HEK293 (cell line): ENCODE results near the gene BRD3.

ENCODE experiments used
- CTCF ChIA-PET: fragments of 350-600 bp; formaldehyde crosslinking; extraction: SDS; loops from one replicate; lab custom pipeline; 2021; ENCODE audit warnings: antibody characterized with exemption; lab: Yijun Ruan, JAX
- POLR2A ChIA-PET: fragments of 300-600 bp; formaldehyde crosslinking; extraction: SDS; loops from one replicate; lab custom pipeline; 2020; ENCODE audit warnings: antibody characterized with exemption, inconsistent platforms; lab: Yijun Ruan, JAX
- H3K27ac ChIP-seq: fragments of 200-500 bp; sonication (Bioruptor generic); 2 replicates; pipeline ENCODE4 v1.5.1; 2014; ENCODE audit warnings: low read depth, low read length, control low read depth, inconsistent platforms; ENCODE audit errors: extremely low read depth
- H3K36me3 ChIP-seq, 2 experiments: fragments of 200-500 bp in 1 of 2; sonication (Bioruptor generic) in 1 of 2; 1 replicate in 1 of 2; 2 replicates in 1 of 2; pipeline ENCODE4 v1.5.1; 2014 to 2017; ENCODE audit warnings: inconsistent platforms in 2 of 2, low read length in 2 of 2; ENCODE audit not compliant: control insufficient read depth in 2 of 2, insufficient read depth in 1 of 2
- H3K4me1 ChIP-seq: fragments of 200-500 bp; sonication (Bioruptor generic); 2 replicates; pipeline ENCODE4 v1.5.1; 2014; ENCODE audit warnings: mild to moderate bottlenecking, low read length, inconsistent platforms; ENCODE audit not compliant: control insufficient read depth, insufficient read depth
- H3K4me3 ChIP-seq: 2 replicates; pipeline ENCODE4 v1.5.1; 2011; ENCODE audit warnings: low read depth, mild to moderate bottlenecking, control low read depth, low read length, moderate library complexity
- H3K9me3 ChIP-seq: fragments of 200-500 bp; sonication (Bioruptor generic); 2 replicates; pipeline ENCODE4 v1.5.1; 2014; ENCODE audit warnings: low read depth, low read length, inconsistent platforms; ENCODE audit not compliant: control insufficient read depth, insufficient read depth
- HIC1 ChIP-seq: fragments of 450-650 bp; formaldehyde crosslinking; IDR thresholded peaks from 2 replicates; pipeline ENCODE4 v1.5.1; 2016; ENCODE audit warnings: missing biosample characterization, missing genetic modification characterization
- PRDM6 ChIP-seq: fragments of 450-650 bp; formaldehyde crosslinking; IDR thresholded peaks from 2 replicates; pipeline ENCODE4 v1.5.1; 2017; ENCODE audit warnings: missing biosample characterization, missing genetic modification characterization
- SP2 ChIP-seq: fragments of 450-650 bp; formaldehyde crosslinking; IDR thresholded peaks from 2 replicates; pipeline ENCODE4 v1.5.1; 2016; ENCODE audit warnings: missing biosample characterization, missing genetic modification characterization
- ZBTB10 ChIP-seq: fragments of 450-650 bp; formaldehyde crosslinking; IDR thresholded peaks from 2 replicates; pipeline ENCODE4 v1.5.1; 2016; ENCODE audit warnings: missing biosample characterization, missing genetic modification characterization
- ZFP69B ChIP-seq: fragments of 450-650 bp; formaldehyde crosslinking; IDR thresholded peaks from 2 replicates; pipeline ENCODE4 v1.5.1; 2016; ENCODE audit warnings: missing biosample characterization, missing genetic modification characterization
- ZNF132 ChIP-seq: fragments of 450-650 bp; formaldehyde crosslinking; IDR thresholded peaks from 2 replicates; pipeline ENCODE4 v1.5.1; 2017; ENCODE audit warnings: missing biosample characterization, missing genetic modification characterization, borderline replicate concordance
- ZNF138 ChIP-seq: fragments of 450-650 bp; formaldehyde crosslinking; IDR thresholded peaks from 2 replicates; pipeline ENCODE4 v1.5.1; 2016; ENCODE audit warnings: missing biosample characterization, missing genetic modification characterization, borderline replicate concordance
- ZNF202 ChIP-seq: fragments of 450-650 bp; formaldehyde crosslinking; IDR thresholded peaks from 2 replicates; pipeline ENCODE4 v1.5.1; 2016; ENCODE audit warnings: missing biosample characterization, missing genetic modification characterization, borderline replicate concordance
- ZNF239 ChIP-seq: fragments of 450-650 bp; formaldehyde crosslinking; IDR thresholded peaks from 2 replicates; pipeline ENCODE4 v1.5.1; 2016; ENCODE audit warnings: missing biosample characterization, missing genetic modification characterization
- ZNF280C ChIP-seq: fragments of 450-650 bp; formaldehyde crosslinking; IDR thresholded peaks from 2 replicates; pipeline ENCODE4 v1.5.1; 2016; ENCODE audit warnings: missing biosample characterization, missing genetic modification characterization
- ZNF350 ChIP-seq: fragments of 450-650 bp; formaldehyde crosslinking; IDR thresholded peaks from 2 replicates; pipeline ENCODE4 v1.5.0; 2017; ENCODE audit warnings: missing biosample characterization, mild to moderate bottlenecking, missing genetic modification characterization
- ZNF354C ChIP-seq: fragments of 450-650 bp; formaldehyde crosslinking; IDR thresholded peaks from 2 replicates; pipeline ENCODE4 v1.5.1; 2016; ENCODE audit warnings: missing biosample characterization, missing genetic modification characterization, low read depth, borderline replicate concordance
- ZNF362 ChIP-seq: fragments of 450-650 bp; formaldehyde crosslinking; IDR thresholded peaks from 2 replicates; pipeline ENCODE4 v1.5.1; 2016; ENCODE audit warnings: missing biosample characterization, missing genetic modification characterization
- ZNF510 ChIP-seq: fragments of 450-650 bp; formaldehyde crosslinking; IDR thresholded peaks from 2 replicates; pipeline ENCODE4 v1.5.1; 2018; ENCODE audit warnings: mild to moderate bottlenecking, missing genetic modification characterization, missing biosample characterization; ENCODE audit not compliant: insufficient replicate concordance
- ZNF530 ChIP-seq: fragments of 450-650 bp; formaldehyde crosslinking; IDR thresholded peaks from 2 replicates; pipeline ENCODE4 v1.5.1; 2016; ENCODE audit warnings: low read depth, missing biosample characterization, missing genetic modification characterization
- ZNF544 ChIP-seq: fragments of 450-650 bp; formaldehyde crosslinking; IDR thresholded peaks from 2 replicates; pipeline ENCODE4 v1.5.0; 2017; ENCODE audit warnings: missing biosample characterization, missing genetic modification characterization
- ZNF558 ChIP-seq: fragments of 450-650 bp; formaldehyde crosslinking; IDR thresholded peaks from 2 replicates; pipeline ENCODE4 v1.5.1; 2016; ENCODE audit warnings: missing biosample characterization, missing genetic modification characterization
- ZNF560 ChIP-seq: fragments of 450-650 bp; formaldehyde crosslinking; IDR thresholded peaks from 2 replicates; pipeline ENCODE4 v1.5.1; 2017; ENCODE audit warnings: missing biosample characterization, missing genetic modification characterization, borderline replicate concordance
- ZNF654 ChIP-seq: fragments of 450-650 bp; formaldehyde crosslinking; IDR thresholded peaks from 2 replicates; pipeline ENCODE4 v1.5.1; 2016; ENCODE audit warnings: low read depth, missing biosample characterization, missing genetic modification characterization
- ZNF670 ChIP-seq: fragments of 450-650 bp; formaldehyde crosslinking; IDR thresholded peaks from 2 replicates; pipeline ENCODE4 v1.5.1; 2016; ENCODE audit warnings: missing biosample characterization, missing genetic modification characterization, low read depth
- ZNF777 ChIP-seq: fragments of 450-650 bp; formaldehyde crosslinking; IDR thresholded peaks from 2 replicates; pipeline ENCODE4 v1.5.1; 2017; ENCODE audit warnings: missing biosample characterization, missing genetic modification characterization, borderline replicate concordance
- ZSCAN30 ChIP-seq: fragments of 450-650 bp; IDR thresholded peaks from 2 replicates; pipeline ENCODE4 v1.5.1; 2018; ENCODE audit warnings: missing biosample characterization, mild to moderate bottlenecking, missing genetic modification characterization, moderate library complexity

BRD3 gene

GRCh38 chr9:134059661-134060395 is 8.0 kb downstream of the BRD3 start (continued):
- no peak for TF ChIP-seq ZBTB10 (tag by site-specific recombination)

GRCh38 chr9:134059188-134059641 is 8.6 kb downstream of the BRD3 start:
- H3K9me3 ChIP-seq: no peaks in the 10 kb centered on the region
- POLR2A ChIA-PET: no interaction called here
- H3K36me3 ChIP-seq: peaks cover 0 to 12% of the 10 kb centered on the region in 2 experiments; a peak in 2 of 3 replicates
- no peak overlapping the region for H3K4me3 ChIP-seq
- no peaks in the 10 kb centered on the region for H3K4me1 ChIP-seq
- TF ChIP-seq ZFP69B (no peak), ZNF132 (tag by site-specific recombination) (no peak), ZNF777 (tag by site-specific recombination) (no peak), ZNF138 (tag by site-specific recombination) (no peak), ZNF530 (tag by site-specific recombination) (no peak), ZNF202 (tag by site-specific recombination) (no peak), ZNF239 (no peak), ZNF560 (tag by site-specific recombination) (no peak)
- TF ChIP-seq, all 188 proteins: peak for 0
- CTCF ChIA-PET: no interaction called here
- no peak overlapping the region for H3K27ac ChIP-seq

- Histone ChIP-seq H3K36me3 (peaks cover 0 to 17% of the 10 kb centered on the region in 2 experiments; a peak in 1 of 3 replicates), H3K9me3 (no peaks in the 10 kb centered on the region), H3K4me3 (no peak overlapping the region), H3K4me1 (no peaks in the 10 kb centered on the region), H3K27ac (no peak overlapping the region)
- CTCF ChIA-PET: no interaction called here
- POLR2A ChIA-PET: no interaction called here
- TF ChIP-seq ZNF558 (tag by site-specific recombination) (no peak), ZNF544 (no peak), ZNF362 (tag by site-specific recombination) (no peak), ZNF350 (no peak), HIC1 (tag by site-specific recombination) (no peak), ZNF670 (tag by site-specific recombination) (no peak), ZSCAN30 (tag by site-specific recombination) (no peak), ZNF654 (tag by site-specific recombination) (no peak), ZNF280C (tag by site-specific recombination) (no peak), ZNF510 (no peak), ZNF354C (no peak), SP2 (tag by site-specific recombination) (no peak), ZNF132 (tag by site-specific recombination) (no peak), PRDM6 (tag by site-specific recombination) (no peak)
Observed at GRCh38 chr9:134058716-134059115, 9.1 kb downstream of the BRD3 start.
